Neural crest cell (in vitro differentiated cells): ENCODE measurements around the gene ABHD16A. TPM values are rescaled to one million over a fixed set of nuclear protein-coding genes. Genes with fewer than 3 reads are reported as not detected.

Experiments
- DNase-seq: peaks from one replicate; pipeline ENCODE4 v3.0.0; 2021; ENCODE audit warnings: low read depth, mixed read lengths, low spot score
- H3K27ac Mint-ChIP-seq: one replicate; pipeline ENCODE4 v1.8.0; 2021; ENCODE audit warnings: mild to moderate bottlenecking, mixed read lengths; ENCODE audit not compliant: unreplicated experiment
- H3K27me3 Mint-ChIP-seq: 2 replicates; pipeline ENCODE4 v1.8.0; 2021; ENCODE audit warnings: low read depth, mild to moderate bottlenecking, mixed read lengths
- H3K36me3 Mint-ChIP-seq: 2 replicates; pipeline ENCODE4 v1.8.0; 2021; ENCODE audit warnings: low read depth, mild to moderate bottlenecking, mixed read lengths
- H3K4me1 Mint-ChIP-seq: 2 replicates; pipeline ENCODE4 v1.8.0; 2021; ENCODE audit warnings: mixed read lengths
- H3K4me3 Mint-ChIP-seq: one replicate; pipeline ENCODE4 v1.8.0; 2021; ENCODE audit warnings: mild to moderate bottlenecking, mixed read lengths
- H3K9me3 Mint-ChIP-seq: 2 replicates; pipeline ENCODE4 v1.8.0; 2021; ENCODE audit warnings: mixed read lengths
- CTCF ChIP-seq: fragments of 200-600 bp; sonication (generic); conservative IDR thresholded peaks from 2 replicates; pipeline ENCODE4 v1.5.0; 2021; ENCODE audit warnings: antibody characterized with exemption, mild to moderate bottlenecking
- total RNA-seq: library from RNA; stranded (reverse); gene quantifications from 2 replicates; pipeline ENCODE4 v1.2.1, GENCODE V29; 2021

ABHD16A gene
- total RNA-seq, 1 donor from 2014 or later: 73.6 TPM

GRCh38 chr6:31721351-31722020 lies 18.4 kb upstream of the ABHD16A start, which contains the start of gene LY6G6C:
TSS of gene LY6G6C (minus strand) at chr6:31721746. CDS start at chr6:31721679, 67 bp downstream.
- no peak for TF ChIP-seq CTCF
- Mint-ChIP-seq H3K36me3 (peaks cover 18% of the 10 kb centered on the region), H3K9me3 (no peaks in the 10 kb centered on the region), H3K4me1 (peaks cover 4% of the 10 kb centered on the region), H3K27ac (no peak within 1 kb of the TSS), H3K4me3 (peak within 1 kb of the TSS; percentile 59), H3K27me3 (peaks cover 3% of the 10 kb centered on the region)
- no peak for DNase-seq

- Mint-ChIP-seq H3K4me3 (no peak overlapping the region), H3K27me3 (peaks cover 3% of the 10 kb centered on the region), H3K27ac (no peak overlapping the region), H3K36me3 (peaks cover 7% of the 10 kb centered on the region), H3K9me3 (no peaks in the 10 kb centered on the region), H3K4me1 (no peaks in the 10 kb centered on the region)
- no peak for DNase-seq
- no peak for TF ChIP-seq CTCF
These were observed 17.2 kb upstream of the ABHD16A start for GRCh38 chr6:31720196-31720770.

GRCh38 chr6:31719001-31719400 lies 15.9 kb upstream of the ABHD16A start:
- TF ChIP-seq CTCF: no peak
- H3K4me1 Mint-ChIP-seq: peaks cover 6% of the 10 kb centered on the region
- no peak overlapping the region for H3K4me3 Mint-ChIP-seq
- no peak overlapping the region for H3K27ac Mint-ChIP-seq
- peaks cover 3% of the 10 kb centered on the region for H3K27me3 Mint-ChIP-seq
- peaks cover 3% of the 10 kb centered on the region for H3K36me3 Mint-ChIP-seq
- DNase-seq: no peak
- H3K9me3 Mint-ChIP-seq: no peaks in the 10 kb centered on the region

GRCh38 chr6:31718265-31718664 lies 15.1 kb upstream of the ABHD16A start:
- no peak overlapping the region for H3K4me3 Mint-ChIP-seq
- H3K27me3 Mint-ChIP-seq: peaks cover 3% of the 10 kb centered on the region
- peaks cover 3% of the 10 kb centered on the region for H3K36me3 Mint-ChIP-seq
- TF ChIP-seq CTCF: no peak
- no peak overlapping the region for H3K27ac Mint-ChIP-seq
- H3K4me1 Mint-ChIP-seq: peaks cover 14% of the 10 kb centered on the region
- DNase-seq: no peak
- H3K9me3 Mint-ChIP-seq: no peaks in the 10 kb centered on the region

GRCh38 chr6:31717499-31718222 lies 14.5 kb upstream of the ABHD16A start:
- H3K27ac Mint-ChIP-seq: peak overlapping the region; percentile 90
- peaks cover 3% of the 10 kb centered on the region for H3K36me3 Mint-ChIP-seq
- H3K27me3 Mint-ChIP-seq: peaks cover 3% of the 10 kb centered on the region
- no peak for DNase-seq
- no peaks in the 10 kb centered on the region for H3K9me3 Mint-ChIP-seq
- TF ChIP-seq CTCF: no peak
- peaks cover 20% of the 10 kb centered on the region for H3K4me1 Mint-ChIP-seq
- H3K4me3 Mint-ChIP-seq: no peak overlapping the region
